Keratinocyte (primary cell): ENCODE results near the gene DRC1. TPM values are rescaled to one million over a fixed set of nuclear protein-coding genes. Genes with fewer than 3 reads are reported as not detected.

ENCODE experiments used
- DNase-seq: peaks from one replicate; pipeline ENCODE4 v3.0.0-alpha.2; 2011; ENCODE audit warnings: low read depth, missing footprints, low spot score
- FAIRE-seq: peaks from 2 replicates; lab custom pipeline; 2011; peaks lifted over from hg19 to GRCh38; lab: Jason Lieb, UNC
- H2AFZ ChIP-seq: 2 replicates; pipeline ENCODE4 v1.6.0; 2012; ENCODE audit warnings: low read length, control low read depth, inconsistent platforms; ENCODE audit not compliant: control insufficient read depth
- H3K27ac ChIP-seq: 2 replicates; pipeline ENCODE4 v1.5.1; 2011; ENCODE audit warnings: low read length; ENCODE audit not compliant: control insufficient read depth, insufficient read depth
- H3K27me3 ChIP-seq: 3 replicates; pipeline ENCODE4 v1.6.0; 2011; ENCODE audit warnings: low read length; ENCODE audit not compliant: control insufficient read depth, insufficient read depth; ENCODE audit errors: extremely low read depth
- H3K36me3 ChIP-seq, 2 experiments: 2 replicates in 1 of 2; 3 replicates in 1 of 2; pipeline ENCODE4 v1.5.1; 2011; ENCODE audit warnings: low read length in 2 of 2, mild to moderate bottlenecking in 1 of 2; ENCODE audit not compliant: control insufficient read depth in 2 of 2, insufficient read depth in 2 of 2; ENCODE audit errors: extremely low read depth in 1 of 2
- H3K4me1 ChIP-seq: 3 replicates; pipeline ENCODE4 v1.5.1; 2011; ENCODE audit warnings: low read length; ENCODE audit not compliant: control insufficient read depth, insufficient read depth; ENCODE audit errors: extremely low read depth
- H3K4me2 ChIP-seq: 3 replicates; pipeline ENCODE4 v1.6.0; 2011; ENCODE audit warnings: low read depth, low read length; ENCODE audit not compliant: control insufficient read depth, insufficient read depth; ENCODE audit errors: extremely low read depth
- H3K4me3 ChIP-seq, 3 experiments: fragments of 200-600 bp in 1 of 3; sonication (generic) in 1 of 3; 2 replicates in 2 of 3; 3 replicates in 1 of 3; pipeline ENCODE4 v1.5.1; 2011 to 2016; ENCODE audit warnings: low read length in 3 of 3, mild to moderate bottlenecking in 3 of 3, control low read depth in 2 of 3, inconsistent platforms in 1 of 3, low read depth in 1 of 3, mixed read lengths in 1 of 3, mixed run types in 1 of 3, moderate library complexity in 1 of 3; ENCODE audit not compliant: control insufficient read depth in 2 of 3, insufficient read depth in 2 of 3; ENCODE audit errors: extremely low read depth in 1 of 3
- H3K79me2 ChIP-seq: 2 replicates; pipeline ENCODE4 v1.6.0; 2012; ENCODE audit warnings: low read length; ENCODE audit not compliant: control insufficient read depth, insufficient read depth
- H3K9ac ChIP-seq: 3 replicates; pipeline ENCODE4 v1.6.0; 2011; ENCODE audit warnings: low read length; ENCODE audit not compliant: control insufficient read depth, insufficient read depth; ENCODE audit errors: extremely low read depth
- H3K9me1 ChIP-seq: 3 replicates; pipeline ENCODE4 v1.6.0; 2011; ENCODE audit warnings: low read length; ENCODE audit not compliant: control insufficient read depth, insufficient read depth; ENCODE audit errors: extremely low read depth
- H3K9me3 ChIP-seq: 2 replicates; pipeline ENCODE4 v1.5.1; 2012; ENCODE audit warnings: low read depth, low read length; ENCODE audit not compliant: control insufficient read depth
- H4K20me1 ChIP-seq: 3 replicates; pipeline ENCODE4 v1.6.0; 2011; ENCODE audit warnings: low read length; ENCODE audit not compliant: control insufficient read depth, insufficient read depth; ENCODE audit errors: extremely low read depth
- EZH2 ChIP-seq: IDR thresholded peaks from one replicate; pipeline ENCODE4 v1.6.1; 2012; ENCODE audit warnings: inconsistent platforms, mild to moderate bottlenecking, low read length, moderate library complexity
- dilution Hi-C: fragments of 300-500 bp; cut with MboI; formaldehyde crosslinking; loops from one replicate; pipeline ENCODE4 v1.7.0; 2020; ENCODE audit warnings: low sequenced_read_pairs; ENCODE audit not compliant: extremely low pct_ligation_motif_present
- polyA plus RNA-seq, 5 experiments: library from polyadenylated mRNA; depleted of rRNA in 3 of 5; stranded (reverse) in 3 of 5; stranded (forward) in 1 of 5; unstranded in 1 of 5; fragments of >200 nt; gene quantifications; 1 replicate in 1 of 5; 2 replicates in 3 of 5; 3 replicates in 1 of 5; pipeline versions ENCODE4 v1.2.1 to v1.2.3, GENCODE V29; 2011 to 2012; ENCODE audit warnings: missing spikeins in 2 of 5, low read depth in 1 of 5, low replicate concordance in 1 of 5
- TF ChIP-seq, protein P1 (sequence below), 3 experiments: IDR thresholded peaks in 1 of 3; conservative IDR thresholded peaks in 1 of 3; optimal IDR thresholded peaks in 1 of 3; 2 replicates in 2 of 3; 3 replicates in 1 of 3; pipeline versions ENCODE3 to v1.5.1; 2011; ENCODE audit warnings: low read length in 3 of 3, mild to moderate bottlenecking in 3 of 3, moderate library complexity in 2 of 3, control low read depth in 1 of 3, inconsistent platforms in 1 of 3; ENCODE audit not compliant: insufficient read depth in 2 of 3; ENCODE audit errors: extremely low read depth in 1 of 3

The DRC1 gene
- polyA plus RNA-seq, 1 donor (not counting 4 experiments of a cell fraction or from before 2014, with no cell fraction given) = not detected

DNA sequence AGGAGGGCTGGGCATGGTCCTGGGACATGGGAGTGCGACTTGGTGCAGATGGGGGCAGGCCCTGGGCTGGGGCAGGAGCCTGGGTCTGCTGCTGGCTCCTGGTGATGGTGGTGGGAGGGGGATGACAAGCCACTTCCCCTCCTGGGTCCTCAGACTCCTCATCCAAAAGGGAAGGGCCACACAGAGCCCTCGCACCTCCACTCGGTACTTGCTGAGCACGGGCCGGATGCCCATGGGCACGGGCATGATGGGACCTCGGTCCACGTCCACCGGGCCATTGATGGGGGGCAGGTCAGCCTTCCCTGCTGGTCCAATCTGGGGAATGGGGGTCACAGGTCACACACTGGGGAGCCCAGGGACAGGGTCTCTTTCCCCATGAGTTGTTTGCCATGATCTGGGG is 72.1 kb downstream of the DRC1 start:
- Histone ChIP-seq H3K27me3 (no peaks in the 10 kb centered on the region), H3K79me2 (no peaks in the 10 kb centered on the region), H3K36me3 (no peaks in the 10 kb centered on the region), H3K9ac (no peak overlapping the region), H3K4me3 (no peak overlapping the region), H3K4me1 (no peaks in the 10 kb centered on the region), H3K27ac (no peak overlapping the region), H4K20me1 (no peaks in the 10 kb centered on the region), H2AFZ (no peak overlapping the region), H3K9me3 (no peaks in the 10 kb centered on the region), H3K9me1 (no peaks in the 10 kb centered on the region), H3K4me2 (no peak overlapping the region)
- no peak for TF ChIP-seq EZH2
- TF ChIP-seq, protein P1, sequence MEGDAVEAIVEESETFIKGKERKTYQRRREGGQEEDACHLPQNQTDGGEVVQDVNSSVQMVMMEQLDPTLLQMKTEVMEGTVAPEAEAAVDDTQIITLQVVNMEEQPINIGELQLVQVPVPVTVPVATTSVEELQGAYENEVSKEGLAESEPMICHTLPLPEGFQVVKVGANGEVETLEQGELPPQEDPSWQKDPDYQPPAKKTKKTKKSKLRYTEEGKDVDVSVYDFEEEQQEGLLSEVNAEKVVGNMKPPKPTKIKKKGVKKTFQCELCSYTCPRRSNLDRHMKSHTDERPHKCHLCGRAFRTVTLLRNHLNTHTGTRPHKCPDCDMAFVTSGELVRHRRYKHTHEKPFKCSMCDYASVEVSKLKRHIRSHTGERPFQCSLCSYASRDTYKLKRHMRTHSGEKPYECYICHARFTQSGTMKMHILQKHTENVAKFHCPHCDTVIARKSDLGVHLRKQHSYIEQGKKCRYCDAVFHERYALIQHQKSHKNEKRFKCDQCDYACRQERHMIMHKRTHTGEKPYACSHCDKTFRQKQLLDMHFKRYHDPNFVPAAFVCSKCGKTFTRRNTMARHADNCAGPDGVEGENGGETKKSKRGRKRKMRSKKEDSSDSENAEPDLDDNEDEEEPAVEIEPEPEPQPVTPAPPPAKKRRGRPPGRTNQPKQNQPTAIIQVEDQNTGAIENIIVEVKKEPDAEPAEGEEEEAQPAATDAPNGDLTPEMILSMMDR (optimal IDR thresholded peaks at IDR 0.05 in 1 of 3, IDR thresholded peaks at IDR 0.05 in 1 of 3, conservative IDR thresholded peaks at IDR 0.05 in 1 of 3; ENCODE audit: extremely low read depth in 1 of 3, insufficient read depth in 2 of 3, low read length in 3 of 3) = no peak
- dilution Hi-C loops = no loop called here
- DNase-seq = no peak
- FAIRE-seq = no peak

GRCh38 chr2:26474261-26474785 is 72.6 kb downstream of the DRC1 start:
- dilution Hi-C loops = no loop called here

More at GRCh38 chr2:26474261-26474785, 72.6 kb downstream of the DRC1 start:
- Histone ChIP-seq H3K9me3 (no peaks in the 10 kb centered on the region), H3K4me3 (no peak overlapping the region), H3K9me1 (no peaks in the 10 kb centered on the region), H3K27me3 (no peaks in the 10 kb centered on the region), H3K4me1 (no peaks in the 10 kb centered on the region), H3K9ac (no peak overlapping the region), H3K79me2 (no peaks in the 10 kb centered on the region), H4K20me1 (no peaks in the 10 kb centered on the region), H3K36me3 (no peaks in the 10 kb centered on the region), H3K4me2 (no peak overlapping the region), H3K27ac (no peak overlapping the region), H2AFZ (no peak overlapping the region)
- FAIRE-seq = no peak
- TF ChIP-seq, protein P1 (optimal IDR thresholded peaks at IDR 0.05 in 1 of 3, IDR thresholded peaks at IDR 0.05 in 1 of 3, conservative IDR thresholded peaks at IDR 0.05 in 1 of 3; ENCODE audit: extremely low read depth in 1 of 3, insufficient read depth in 2 of 3, low read length in 3 of 3) = no peak
- no peak for TF ChIP-seq EZH2
- DNase-seq = no peak
